Activated CD8-positive, alpha-beta memory T cell treated with anti-CD3 and anti-CD28 coated beads, Interleukin-2, amount 50 U/mL, for 24 hours (primary cell): Measurements from ENCODE around the gene AKT2.

Source experiments
- DNase-seq: peaks from one replicate; pipeline ENCODE4 v3.0.0-alpha.2; 2020; ENCODE audit errors: extremely low read depth

AKT2 gene

GRCh38 chr19:40235238-40236025 lies 49.7 kb downstream of the AKT2 start:
- no peak for DNase-seq

- DNase-seq = no peak
Observed at GRCh38 chr19:40234429-40235237, 50.5 kb downstream of the AKT2 start.

GRCh38 chr19:40233811-40234389 lies 51.2 kb downstream of the AKT2 start:
- DNase-seq = no peak

- DNase-seq = no peak
Observed at GRCh38 chr19:40232949-40233810, 52.0 kb downstream of the AKT2 start.

GRCh38 chr19:40232479-40232878 lies 52.7 kb downstream of the AKT2 start:
- DNase-seq = no peak

- DNase-seq = no peak
Observed at GRCh38 chr19:40231544-40232424, 53.4 kb downstream of the AKT2 start.

- DNase-seq = no peak
Observed at GRCh38 chr19:40231057-40231456, 54.1 kb downstream of the AKT2 start.

- no peak for DNase-seq
Observed at GRCh38 chr19:40229926-40230417, 55.2 kb downstream of the AKT2 start.

GRCh38 chr19:40229484-40229883 lies 55.7 kb downstream of the AKT2 start:
- DNase-seq = no peak

- no peak for DNase-seq
Observed at GRCh38 chr19:40228863-40229262, 56.3 kb downstream of the AKT2 start.

GRCh38 chr19:40228346-40228745 lies 56.8 kb downstream of the AKT2 start:
- no peak for DNase-seq

- DNase-seq = no peak
Observed at GRCh38 chr19:40225440-40226305, 59.5 kb downstream of the AKT2 start.

- no peak for DNase-seq
Observed at GRCh38 chr19:40224342-40225150, 60.6 kb downstream of the AKT2 start.

GRCh38 chr19:40223135-40223822 lies 61.9 kb downstream of the AKT2 start:
- no peak for DNase-seq

GRCh38 chr19:40221858-40222619 lies 63.1 kb downstream of the AKT2 start:
- peak; percentile 31 for DNase-seq

GRCh38 chr19:40220674-40221073 lies 64.5 kb downstream of the AKT2 start:
- DNase-seq = no peak

GRCh38 chr19:40219721-40220276 lies 65.3 kb downstream of the AKT2 start:
- no peak for DNase-seq
